GM12878 (cell line): Measurements from ENCODE around the gene ALG3. TPM values are rescaled to one million over a fixed set of nuclear protein-coding genes. Genes with fewer than 3 reads are reported as not detected.

Experiments used
- ATAC-seq: fragments of 200-7000 bp; cut with Tn5 transposase; 3 replicates; pipeline ENCODE4 v1.9.1; 2020; ENCODE audit warnings: mild to moderate bottlenecking, moderate library complexity
- BruUV-seq: library from RNA; stranded (reverse); fragments of 400-500 nt; replicated peaks from 2 replicates; lab custom pipeline; 2021; lab: Mats Ljungman, UMichigan
- CTCF ChIA-PET: fragments of 300-600 bp; sonication (Branson Sonifier 250); formaldehyde crosslinking; extraction: SDS; loops from one replicate; lab custom pipeline; 2021; ENCODE audit warnings: inconsistent platforms; lab: Yijun Ruan, JAX
- POLR2A ChIA-PET: fragments of 350-600 bp; formaldehyde crosslinking; extraction: SDS; loops from one replicate; lab custom pipeline; 2021; ENCODE audit warnings: inconsistent platforms; lab: Charles Lee
- RAD21 ChIA-PET: fragments of 300-600 bp; sonication (Branson Sonifier 250); formaldehyde crosslinking; loops from one replicate; lab custom pipeline; 2023; ENCODE audit warnings: antibody characterized with exemption; ENCODE audit not compliant: unreplicated experiment; lab: Charles Lee
- SMC1A ChIA-PET: fragments of 300-600 bp; sonication (Branson Sonifier 250); formaldehyde crosslinking; loops from one replicate; lab custom pipeline; 2023; ENCODE audit not compliant: unreplicated experiment, uncharacterized antibody; lab: Charles Lee
- DNase-seq: peaks from one replicate; pipeline ENCODE4 v3.0.0-alpha.2; 2011; ENCODE audit warnings: low read depth, low spot score
- FAIRE-seq: peaks from 3 replicates; lab custom pipeline; 2011; peaks lifted over from hg19 to GRCh38; lab: Jason Lieb, UNC
- H2AFZ ChIP-seq: 2 replicates; pipeline ENCODE4 v1.6.0; 2011; ENCODE audit warnings: low read depth, low read length, control low read depth; ENCODE audit not compliant: control insufficient read depth
- H3K27ac ChIP-seq: 2 replicates; pipeline ENCODE4 v1.5.1; 2011; ENCODE audit warnings: control low read depth; ENCODE audit not compliant: control insufficient read depth, insufficient read depth
- H3K27me3 ChIP-seq, 2 experiments: replicated peaks in 1 of 2; 2 replicates each; pipeline versions ENCODE4 v1.6.0 to v1.6.1; 2011; ENCODE audit warnings: low read length in 1 of 2; ENCODE audit not compliant: control insufficient read depth in 2 of 2, insufficient read depth in 2 of 2
- H3K36me3 ChIP-seq, 2 experiments: 2 replicates each; pipeline ENCODE4 v1.5.1; 2011; ENCODE audit warnings: low read length in 1 of 2; ENCODE audit not compliant: control insufficient read depth in 2 of 2, insufficient read depth in 2 of 2
- H3K4me1 ChIP-seq: 2 replicates; pipeline ENCODE4 v1.6.1; 2011; ENCODE audit warnings: mild to moderate bottlenecking, low read length, moderate library complexity, mixed read lengths; ENCODE audit not compliant: control insufficient read depth, insufficient read depth
- H3K4me2 ChIP-seq: 2 replicates; pipeline ENCODE4 v1.6.0; 2011; ENCODE audit warnings: control low read depth; ENCODE audit not compliant: control insufficient read depth, insufficient read depth
- H3K4me3 ChIP-seq: fragments of 200-600 bp; sonication (generic); 2 replicates; pipeline ENCODE4 v1.5.1; 2016
- H3K79me2 ChIP-seq: 2 replicates; pipeline ENCODE4 v1.6.0; 2011; ENCODE audit warnings: low read length; ENCODE audit not compliant: control insufficient read depth, insufficient read depth
- H3K9ac ChIP-seq: 2 replicates; pipeline ENCODE4 v1.8.0; 2011; ENCODE audit warnings: low read length, control low read depth, mixed read lengths; ENCODE audit not compliant: control insufficient read depth, insufficient read depth
- H3K9me3 ChIP-seq: replicated peaks from 3 replicates; pipeline ENCODE4 v1.5.1; 2011; ENCODE audit warnings: mild to moderate bottlenecking, low read length; ENCODE audit not compliant: control insufficient read depth, insufficient read depth
- H4K20me1 ChIP-seq: 2 replicates; pipeline ENCODE4 v1.6.0; 2011; ENCODE audit not compliant: control insufficient read depth, insufficient read depth
- CREB1 ChIP-seq: IDR thresholded peaks from 2 replicates; pipeline ENCODE4 v1.6.1; 2012; ENCODE audit warnings: low read depth, mild to moderate bottlenecking, inconsistent platforms
- GABPA ChIP-seq: IDR thresholded peaks from 2 replicates; pipeline ENCODE4 v1.6.1; 2014; ENCODE audit warnings: antibody characterized with exemption, low read depth, mild to moderate bottlenecking, inconsistent platforms
- GATAD2B ChIP-seq: fragments of 450-650 bp; conservative IDR thresholded peaks from 2 replicates; pipeline ENCODE4 v1.6.1; 2017; ENCODE audit warnings: low read depth, mild to moderate bottlenecking, moderate library complexity
- IKZF2 ChIP-seq, 2 experiments: fragments of 450-650 bp; IDR thresholded peaks; 2 replicates each; pipeline ENCODE4 v1.6.1; 2017; ENCODE audit warnings: mild to moderate bottlenecking in 2 of 2, moderate library complexity in 2 of 2
- JUND ChIP-seq: IDR thresholded peaks from 2 replicates; pipeline ENCODE4 v1.6.1; 2012; ENCODE audit warnings: low read depth, mild to moderate bottlenecking, low read length, improper control_type of control experiment, moderate library complexity
- MXI1 ChIP-seq: fragments of 150-350 bp; IDR thresholded peaks from 2 replicates; pipeline ENCODE4 v1.6.1; 2011; ENCODE audit warnings: low read depth, mild to moderate bottlenecking, inconsistent platforms, low read length, improper control_type of control experiment
- NFIC ChIP-seq: IDR thresholded peaks from 2 replicates; pipeline ENCODE4 v1.6.1; 2012; ENCODE audit warnings: low read depth, mild to moderate bottlenecking, inconsistent platforms, low read length, moderate library complexity
- POU2F2 ChIP-seq: IDR thresholded peaks from 3 replicates; pipeline ENCODE4 v1.6.1; 2011; ENCODE audit warnings: low read depth, mild to moderate bottlenecking, low read length, borderline replicate concordance
- RBBP5 ChIP-seq: fragments of 200-600 bp; sonication (generic); conservative IDR thresholded peaks from 2 replicates; pipeline ENCODE4 v1.6.1; 2016
- RELA ChIP-seq: fragments of 450-650 bp; IDR thresholded peaks from 2 replicates; pipeline ENCODE4 v1.8.0; 2014; ENCODE audit warnings: borderline replicate concordance; ENCODE audit not compliant: partially characterized antibody
- SMC3 ChIP-seq: IDR thresholded peaks from 2 replicates; pipeline ENCODE4 v1.6.1; 2011; ENCODE audit warnings: low read length, improper control_type of control experiment, borderline replicate concordance
- TAF1 ChIP-seq: IDR thresholded peaks from 2 replicates; pipeline ENCODE4 v1.6.1; 2011; ENCODE audit warnings: mild to moderate bottlenecking, low read depth, low read length, borderline replicate concordance
- TCF7 ChIP-seq: IDR thresholded peaks from 2 replicates; pipeline ENCODE4 v1.6.1; 2014; ENCODE audit warnings: antibody characterized with exemption, borderline replicate concordance
- ZBED1 ChIP-seq: IDR thresholded peaks from 2 replicates; pipeline ENCODE4 v1.6.1; 2016; ENCODE audit warnings: borderline replicate concordance
- ZNF24 ChIP-seq: fragments of 450-650 bp; IDR thresholded peaks from 2 replicates; pipeline ENCODE4 v1.6.1; 2017; ENCODE audit warnings: antibody characterized with exemption, mild to moderate bottlenecking
- WGBS: methylation state at CpG from one replicate; pipeline ENCODE4 v1.1.6; 2016; ENCODE audit warnings: low lambda C conversion rate; ENCODE audit not compliant: insufficient replicate concordance, insufficient coverage; ENCODE audit errors: missing lambda C conversion rate; 5-methylcytosine and 5-hydroxymethylcytosine counted together
- in situ Hi-C: fragments of 300-500 bp; cut with MboI; formaldehyde crosslinking; loops from 9 replicates; pipeline ENCODE4 v1.14.3; 2018; ENCODE audit warnings: mixed read lengths
- intact Hi-C: fragments of 100-400 bp; cut with micrococcal nuclease; formaldehyde crosslinking; loops from one replicate; pipeline ENCODE4 v1.14.2; 2022; ENCODE audit not compliant: unreplicated experiment
- polyA plus RNA-seq, 11 experiments: library from polyadenylated mRNA; depleted of rRNA in 4 of 11; unstranded in 6 of 11; stranded (reverse) in 5 of 11; fragments of >200 nt; fragmentation: Nextera tagmentation in 4 of 11; fragmentation: Illumina TruSeq in 1 of 11; extraction: Ambion mirVana in 4 of 11; extraction: Trizol in 1 of 11; gene quantifications; 1 replicate in 1 of 11; 2 replicates in 10 of 11; pipeline versions ENCODE4 v1.2.1 to v1.2.3, GENCODE V29; 2011 to 2016; ENCODE audit warnings: inconsistent platforms in 2 of 11, missing spikeins in 2 of 11, low read depth in 1 of 11
- total RNA-seq, 4 experiments: library from RNA; depleted of rRNA in 3 of 4; stranded (reverse); fragments of >200 nt in 3 of 4; fragmentation: Illumina TruSeq in 1 of 4; extraction: Trizol in 1 of 4; gene quantifications; 2 replicates each; pipeline versions ENCODE4 v1.2.1 to v1.2.3, GENCODE V29; 2013 to 2021
- TF ChIP-seq, protein P1 (sequence below): IDR thresholded peaks from 2 replicates; pipeline ENCODE4 v1.6.1; 2011; ENCODE audit warnings: low read depth, mild to moderate bottlenecking, low read length, moderate library complexity, borderline replicate concordance; ENCODE audit errors: extremely low read depth

Gene ALG3
- total and polyA plus RNA-seq, 10 of the 15 experiments (the other 5 are each of a cell fraction or from before 2014, with no cell fraction given) = 13.6 to 84.7 (median 39.4) TPM

DNA sequence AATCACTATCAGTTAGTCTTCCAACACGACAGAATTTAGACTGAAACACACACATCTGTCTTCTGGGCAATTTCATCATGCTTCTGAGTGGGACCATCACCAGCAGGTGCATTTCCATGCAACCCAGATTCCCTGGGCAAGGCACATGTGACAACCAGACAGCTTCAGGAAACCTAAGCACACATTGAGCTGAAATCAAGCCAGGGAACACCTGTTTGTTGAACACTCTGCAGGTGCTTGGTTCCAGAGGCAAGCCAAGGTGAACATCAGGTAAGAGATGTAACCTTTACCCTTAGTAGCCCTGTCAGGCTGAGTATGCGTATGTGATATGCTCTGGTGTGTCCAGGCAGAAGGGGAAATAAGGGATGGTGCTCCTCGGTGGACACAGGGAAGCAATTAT, 47.0 kb upstream of the ALG3 start (continued):
- no peak for TF ChIP-seq RBBP5
- no peak for TF ChIP-seq NFIC
- TF ChIP-seq ZNF24 = no peak
- no peak for TF ChIP-seq GABPA
- TF ChIP-seq CREB1 = no peak
- no peak for TF ChIP-seq TAF1
- no peak for TF ChIP-seq ZBED1
- no peak for TF ChIP-seq IKZF2 (IDR thresholded peaks at IDR 0.05)
- TF ChIP-seq GATAD2B = no peak
- TF ChIP-seq MXI1 = no peak

DNA sequence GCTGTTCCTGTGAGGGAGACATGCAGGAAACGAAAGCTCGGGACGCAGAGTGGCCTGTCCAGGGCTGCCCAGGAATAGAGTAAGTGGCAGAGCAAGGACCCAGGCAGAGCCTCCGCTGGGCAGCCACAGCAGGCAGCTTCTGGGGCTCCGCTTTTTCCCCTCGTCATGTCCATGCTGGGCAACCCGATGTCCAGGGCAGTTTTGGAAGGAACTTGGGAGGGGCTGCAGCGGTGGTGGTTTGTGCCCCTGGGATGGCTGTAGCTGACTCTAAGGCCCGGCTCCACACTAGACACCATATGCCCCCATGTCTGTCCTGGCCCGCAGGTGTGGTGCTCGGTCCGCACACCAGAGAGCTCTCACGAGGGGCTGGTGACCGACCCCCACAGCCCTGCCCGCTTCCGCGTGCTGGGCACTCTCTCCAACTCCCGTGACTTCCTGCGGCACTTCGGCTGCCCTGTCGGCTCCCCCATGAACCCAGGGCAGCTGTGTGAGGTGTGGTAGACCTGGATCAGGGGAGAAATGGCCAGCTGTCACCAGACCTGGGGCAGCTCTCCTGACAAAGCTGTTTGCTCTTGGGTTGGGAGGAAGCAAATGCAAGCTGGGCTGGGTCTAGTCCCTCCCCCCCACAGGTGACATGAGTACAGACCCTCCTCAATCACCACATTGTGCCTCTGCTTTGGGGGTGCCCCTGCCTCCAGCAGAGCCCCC, 43.1 kb upstream of the ALG3 start:
- no peak for ATAC-seq
- Histone ChIP-seq H3K36me3 (no peaks in the 10 kb centered on the region), H3K4me1 (no peaks in the 10 kb centered on the region), H4K20me1 (no peaks in the 10 kb centered on the region), H3K9ac (no peak overlapping the region), H3K27me3 (no peaks in the 10 kb centered on the region), H3K27ac (no peak overlapping the region), H3K79me2 (no peaks in the 10 kb centered on the region), H2AFZ (no peak overlapping the region), H3K4me3 (no peak overlapping the region), H3K4me2 (no peak overlapping the region), H3K9me3 (no peaks in the 10 kb centered on the region)
- intact Hi-C loops (no loop called here), in situ Hi-C loops (no loop called here)
- no peak for FAIRE-seq
- ChIA-PET POLR2A (no interaction called here), CTCF (interaction anchor here (0.7 to 1.3 kb wide), 3 partner anchors 14 to 878 kb away, joined by 3 to 4 read pairs (median 4); no protein-coding TSS in a partner anchor), SMC1A (interaction anchor here (1.2 kb wide), 1 partner anchor 42 kb away, joined by 3 read pairs; the partner anchor contains the start of gene EEF1AKMT4), RAD21 (interaction anchor here (1.6 kb wide), 1 partner anchor 64 kb away, joined by 5 read pairs; no protein-coding TSS in a partner anchor)
- DNase-seq = no peak
- 52% methylated on average over 21 of the region's 21 CpGs for WGBS
- TF ChIP-seq RELA (no peak), POU2F2 (no peak), SMC3 (no peak), JUND (no peak), TCF7 (no peak)
- TF ChIP-seq, protein P1, sequence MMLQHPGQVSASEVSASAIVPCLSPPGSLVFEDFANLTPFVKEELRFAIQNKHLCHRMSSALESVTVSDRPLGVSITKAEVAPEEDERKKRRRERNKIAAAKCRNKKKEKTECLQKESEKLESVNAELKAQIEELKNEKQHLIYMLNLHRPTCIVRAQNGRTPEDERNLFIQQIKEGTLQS = no peak
- BruUV-seq = no TSS peak
